Astrocyte of the hippocampus (primary cell): ENCODE results near the gene MEG3.

Source experiments
- DNase-seq: peaks from one replicate; pipeline ENCODE4 v3.0.0; 2011; ENCODE audit warnings: low read depth, low spot score

MEG3 gene

DNA sequence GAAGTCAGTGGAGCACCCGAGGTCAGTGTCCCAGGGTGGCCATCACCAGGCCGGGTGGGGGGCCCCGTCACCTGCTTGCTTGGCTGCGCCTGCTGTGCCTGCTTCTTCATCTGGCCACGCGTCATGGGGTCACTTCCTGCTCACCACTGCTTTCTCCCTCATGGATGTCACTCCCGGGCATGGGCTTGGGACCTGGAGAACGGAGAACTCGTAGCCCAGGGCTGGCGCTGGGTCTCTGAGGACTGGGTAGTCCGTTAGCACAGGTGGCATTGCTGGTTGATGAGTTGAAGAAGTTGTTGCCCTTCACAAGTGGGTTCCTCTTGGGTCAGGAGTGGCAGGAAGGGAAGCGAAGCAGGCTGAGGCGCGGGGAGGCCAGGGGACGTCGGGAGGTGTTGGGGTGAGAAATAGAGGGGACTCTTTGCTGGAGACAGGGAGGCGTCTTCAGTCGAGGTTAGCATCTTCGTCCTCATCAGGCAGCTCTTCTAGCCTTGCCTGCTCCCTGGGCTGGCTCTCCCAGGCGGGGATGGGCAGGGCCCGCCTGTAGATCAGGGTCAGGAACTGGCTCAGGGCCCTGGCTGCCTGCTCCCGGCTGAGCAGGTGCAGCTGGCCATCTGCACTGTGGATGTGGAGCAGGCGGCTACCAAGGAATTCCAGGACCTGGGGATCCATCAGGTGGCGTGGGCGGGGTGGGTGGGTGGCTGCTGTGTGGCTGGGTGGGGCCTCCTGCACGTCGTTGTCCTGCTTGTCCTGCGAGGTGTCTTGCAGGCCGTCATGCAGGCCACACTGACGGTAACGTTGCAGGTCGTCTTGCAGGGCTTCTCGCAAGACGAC, 54.6 kb downstream of the MEG3 start:
- DNase-seq, result no peak

DNA sequence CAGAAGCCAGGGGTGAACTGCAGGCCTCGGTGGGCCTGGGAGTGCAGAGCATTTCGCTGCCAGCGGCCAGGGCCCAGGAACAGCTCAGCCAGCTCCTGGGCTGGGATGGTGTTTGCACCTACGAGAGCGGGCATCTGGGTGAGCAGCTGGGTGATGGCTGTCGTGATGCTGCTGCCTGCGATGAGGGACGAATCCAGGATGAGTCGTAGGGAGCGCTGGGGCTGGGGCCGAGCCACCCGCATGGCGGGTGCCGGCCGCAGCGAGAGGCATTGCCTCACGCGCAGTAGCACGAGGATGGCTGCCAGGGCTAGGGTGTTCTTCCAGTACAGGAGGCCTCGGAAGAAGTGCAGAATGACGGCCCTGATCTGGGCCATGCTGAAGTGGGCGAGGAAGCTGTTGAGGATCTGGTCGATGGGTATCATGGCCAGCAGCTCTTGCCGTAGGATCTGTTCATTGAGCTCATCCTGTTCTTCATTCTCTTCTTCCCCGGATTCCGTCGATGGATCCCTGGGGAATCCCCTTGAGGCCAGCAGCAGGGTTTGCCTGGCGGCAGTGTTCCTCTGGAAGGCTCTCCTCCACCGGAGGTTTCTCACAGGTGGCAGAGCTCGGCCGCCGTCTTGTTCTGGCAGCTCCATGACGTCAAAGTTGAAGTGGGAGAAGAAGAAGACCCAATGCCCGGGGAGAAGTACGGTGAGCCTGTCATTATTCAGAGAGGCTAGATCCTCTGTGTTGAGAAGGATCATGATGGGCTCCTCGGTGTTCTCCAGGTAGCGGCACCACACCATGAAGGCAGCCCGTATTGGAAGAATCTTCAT, 55.5 kb downstream of the MEG3 start:
- DNase-seq, result no peak

DNA sequence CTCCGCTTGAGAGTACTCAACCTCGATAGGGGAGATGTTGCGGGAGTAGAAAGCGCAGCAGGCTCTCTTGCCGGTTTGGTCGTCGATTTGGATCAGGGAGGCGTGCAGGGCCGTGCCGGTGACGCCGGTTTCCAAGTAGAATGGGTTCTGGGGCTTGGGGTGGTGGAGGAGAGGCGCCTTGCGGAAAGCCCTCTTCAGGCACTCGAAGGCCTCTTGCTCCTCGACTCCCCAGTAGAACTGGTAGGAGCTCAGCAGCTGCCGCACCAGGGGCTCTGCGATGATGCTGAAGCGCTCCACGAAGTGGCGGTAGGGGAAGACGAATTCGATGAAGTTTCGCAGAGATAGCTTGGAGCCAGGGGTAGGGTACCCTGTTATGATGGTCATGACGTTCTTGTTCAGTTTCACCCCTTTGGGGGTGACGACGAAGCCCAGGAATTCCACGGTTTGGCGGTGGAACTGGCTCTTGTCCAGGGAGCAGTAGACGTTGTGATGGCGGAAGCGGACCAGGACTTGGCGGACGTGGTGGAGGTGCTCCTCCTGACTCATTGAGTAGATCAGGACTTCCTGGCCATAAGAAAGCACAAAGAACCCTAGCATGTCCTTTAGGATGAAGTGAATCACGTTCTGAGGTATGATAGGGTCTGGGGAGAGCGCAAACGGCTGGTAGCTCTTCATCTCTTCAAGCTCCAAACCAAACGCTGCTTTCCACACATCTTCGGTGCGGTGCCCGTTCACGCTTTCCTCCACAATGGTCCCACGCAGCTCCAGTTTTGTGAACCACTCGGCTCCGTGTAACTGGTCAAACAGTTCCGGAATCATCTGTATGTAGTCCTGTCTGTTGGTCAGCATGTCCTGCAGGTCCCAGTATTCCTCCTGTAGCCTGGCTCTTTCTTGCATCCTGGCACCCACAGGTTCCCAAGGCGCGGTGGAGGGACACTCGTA, 56.4 kb downstream of the MEG3 start:
- DNase-seq, result no peak

DNA sequence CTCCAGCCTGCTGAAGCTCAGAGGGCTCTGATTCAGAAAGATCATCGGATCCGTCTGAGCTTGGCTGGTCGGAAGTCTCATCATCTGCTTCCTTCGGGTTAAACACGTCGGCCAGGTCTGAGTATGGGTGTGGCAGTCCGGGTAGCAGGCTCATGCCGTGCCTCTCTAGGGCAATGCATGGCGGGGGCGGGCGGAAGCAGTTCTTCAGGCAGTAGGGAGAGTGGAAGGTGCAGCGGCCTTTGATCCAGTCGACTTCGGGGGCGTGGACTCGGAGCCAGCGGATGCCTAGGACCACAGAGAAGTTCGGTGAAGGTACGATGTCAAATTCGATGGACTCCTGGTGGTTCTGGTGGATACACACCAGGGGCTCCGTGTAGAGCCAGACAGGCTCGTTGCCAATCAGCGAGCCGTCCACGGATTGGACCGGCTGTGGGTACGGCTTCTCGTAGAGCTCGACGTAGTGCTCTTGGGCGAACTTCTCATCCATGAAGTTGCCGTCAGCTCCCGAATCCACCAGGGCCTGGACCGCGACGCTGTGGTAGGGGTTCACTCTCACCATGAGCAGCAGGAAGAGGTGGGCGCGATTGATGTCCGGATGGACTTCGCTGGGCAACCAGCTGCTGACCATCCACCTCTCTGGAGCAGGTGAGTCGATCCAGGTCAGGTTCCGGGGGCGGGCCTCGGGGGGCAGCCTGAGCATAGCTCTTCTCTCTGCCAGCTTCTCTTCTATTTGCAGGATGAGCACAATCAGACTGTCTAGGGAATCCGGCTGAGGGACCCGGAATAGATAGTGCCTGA, 57.3 kb downstream of the MEG3 start:
- no peak for DNase-seq

DNA sequence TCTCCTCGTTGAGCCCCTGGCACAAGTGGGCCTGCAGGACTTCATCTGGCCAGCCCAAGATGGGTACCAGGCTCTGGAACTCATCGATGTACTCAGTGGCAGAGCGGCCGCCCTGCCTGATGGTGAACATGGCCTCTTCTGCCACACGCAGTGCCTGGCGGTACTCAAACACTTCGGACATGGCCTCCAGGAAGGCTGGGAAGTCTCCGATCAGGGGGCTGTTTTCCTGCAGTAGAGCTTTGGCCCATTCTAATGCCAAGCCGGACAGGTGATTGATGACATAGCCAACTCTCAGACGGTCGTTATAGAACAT, 57.8 kb downstream of the MEG3 start:
- DNase-seq, result no peak

DNA sequence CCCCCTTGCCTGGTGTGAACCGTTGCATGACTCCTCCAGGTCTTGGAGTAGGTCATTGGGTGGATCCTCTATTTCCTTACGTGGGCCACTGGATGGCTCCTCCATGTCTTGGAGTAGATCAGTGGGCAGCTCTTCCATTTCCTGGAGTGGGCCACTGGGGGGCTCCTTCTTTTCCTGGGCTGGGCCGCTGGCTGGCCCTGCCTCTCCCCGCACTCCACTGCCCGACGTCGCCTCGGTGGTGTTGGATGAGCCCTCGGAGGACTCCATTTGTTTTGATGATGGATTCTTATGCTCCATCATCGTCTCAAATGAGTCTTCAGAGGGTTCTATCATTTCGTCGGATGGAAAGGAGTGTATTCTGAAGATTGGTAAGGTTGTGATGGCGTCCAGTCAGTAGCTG, 58.5 kb downstream of the MEG3 start:
- DNase-seq, result no peak

DNA sequence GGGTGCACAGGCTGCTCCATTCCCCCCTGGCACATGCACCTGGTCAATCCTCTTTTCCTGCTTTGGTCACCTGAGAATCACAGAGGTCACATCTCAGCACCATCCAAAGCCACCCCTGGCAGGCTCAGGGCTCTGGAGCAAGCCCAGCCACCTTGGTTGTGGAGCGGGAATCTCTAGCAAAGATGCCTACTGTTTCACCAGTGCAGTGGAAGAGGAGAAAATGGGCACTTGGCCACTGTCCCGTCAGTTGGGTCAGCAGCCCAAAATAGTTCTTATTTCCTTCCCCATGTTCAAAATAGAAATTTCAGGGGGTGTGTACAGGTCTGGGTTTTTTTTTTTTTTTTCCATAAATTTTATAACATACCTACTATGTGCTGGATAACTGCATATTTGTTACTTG, 59.3 kb downstream of the MEG3 start:
- DNase-seq, result no peak

DNA sequence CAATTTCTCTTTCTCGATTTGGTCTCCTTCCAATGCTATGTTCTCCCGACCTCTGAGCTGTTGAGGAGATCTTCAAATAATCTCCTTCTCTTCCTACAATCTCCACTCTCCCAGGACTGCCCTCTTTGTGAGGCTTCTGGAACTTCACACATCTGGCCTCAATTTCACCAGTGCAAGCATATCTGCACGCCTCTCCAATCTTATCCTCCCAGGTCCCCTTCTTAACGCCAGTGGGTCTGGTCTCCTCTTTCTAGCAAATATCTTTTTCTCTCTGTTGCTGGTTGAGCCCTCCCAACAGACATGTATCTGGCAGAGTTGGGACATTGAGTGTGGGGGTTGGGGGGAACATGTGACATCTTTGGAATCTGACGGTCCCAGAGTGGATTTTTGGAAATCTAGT, 59.7 kb downstream of the MEG3 start:
- no peak for DNase-seq

DNA sequence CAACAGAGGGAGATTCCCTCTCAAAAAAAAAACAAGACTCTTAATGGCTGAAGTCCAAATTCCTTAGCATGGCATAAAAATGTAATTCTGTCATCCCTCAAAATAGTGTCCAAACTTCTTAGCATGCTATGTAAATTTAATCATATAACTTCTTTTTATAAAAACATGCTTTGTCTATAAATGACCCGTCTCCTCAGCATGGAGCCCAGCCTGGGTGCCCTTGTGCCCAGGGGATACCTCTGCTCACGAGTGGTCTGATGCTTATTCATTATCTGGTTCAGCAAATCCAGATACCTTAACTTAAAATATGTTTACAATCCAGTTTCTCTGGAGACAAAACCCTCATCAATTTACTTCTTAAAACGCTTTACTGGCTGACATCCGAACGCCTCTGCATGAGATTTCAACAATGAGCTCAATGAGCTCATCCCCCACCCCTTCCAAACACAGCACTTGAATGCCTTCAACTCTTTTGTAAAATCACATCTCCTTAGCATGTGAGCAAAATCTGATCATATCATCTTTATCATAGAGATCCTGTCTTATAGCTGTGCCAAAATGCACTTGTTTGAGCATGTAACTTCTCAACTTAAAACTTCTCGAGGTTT, 61.9 kb downstream of the MEG3 start:
- DNase-seq, result no peak

DNA sequence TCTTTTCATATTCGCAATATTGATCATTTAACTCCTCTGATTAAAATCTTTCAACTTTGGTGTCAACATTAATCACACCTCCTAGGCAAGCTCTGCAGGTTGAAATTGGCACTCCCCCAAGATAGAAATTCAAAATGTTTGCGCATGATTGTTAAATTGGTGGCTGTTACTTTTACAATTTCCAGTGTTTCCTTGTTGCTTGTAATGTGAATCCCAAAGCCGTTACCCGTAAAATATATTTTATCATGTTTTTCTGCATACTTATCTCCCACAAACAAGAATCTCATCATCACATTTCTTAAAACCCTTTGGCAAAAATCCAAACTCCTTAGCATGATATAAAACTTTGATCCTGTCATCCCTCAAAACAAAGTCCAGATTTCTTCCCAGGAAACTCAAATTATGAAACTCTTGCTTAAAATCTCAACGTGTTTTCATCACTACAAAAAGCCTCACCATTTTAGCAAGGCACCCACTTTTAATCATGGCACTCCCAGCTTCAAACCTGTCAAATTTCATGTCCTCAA, 62.9 kb downstream of the MEG3 start:
- no peak for DNase-seq

DNA sequence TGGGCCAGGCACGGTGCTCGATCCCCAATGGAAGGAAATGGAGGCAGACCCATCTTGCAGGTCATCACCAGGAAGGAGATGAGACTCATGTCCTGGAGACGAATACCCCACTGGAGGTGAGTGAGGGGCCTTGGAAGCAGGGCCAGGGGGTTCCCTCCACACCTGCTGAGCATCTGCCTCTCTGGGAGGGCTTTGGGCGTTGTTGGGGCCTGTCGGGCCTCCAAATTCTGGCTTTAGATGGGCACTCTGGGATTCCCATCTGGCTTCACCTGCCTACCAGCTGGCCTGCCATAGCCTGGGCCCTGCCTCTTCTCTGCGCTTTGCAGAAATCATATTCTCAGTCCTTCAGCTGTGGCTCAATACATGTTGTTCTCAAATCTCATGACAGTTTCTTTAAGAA, 63.7 kb downstream of the MEG3 start:
- DNase-seq, result no peak

DNA sequence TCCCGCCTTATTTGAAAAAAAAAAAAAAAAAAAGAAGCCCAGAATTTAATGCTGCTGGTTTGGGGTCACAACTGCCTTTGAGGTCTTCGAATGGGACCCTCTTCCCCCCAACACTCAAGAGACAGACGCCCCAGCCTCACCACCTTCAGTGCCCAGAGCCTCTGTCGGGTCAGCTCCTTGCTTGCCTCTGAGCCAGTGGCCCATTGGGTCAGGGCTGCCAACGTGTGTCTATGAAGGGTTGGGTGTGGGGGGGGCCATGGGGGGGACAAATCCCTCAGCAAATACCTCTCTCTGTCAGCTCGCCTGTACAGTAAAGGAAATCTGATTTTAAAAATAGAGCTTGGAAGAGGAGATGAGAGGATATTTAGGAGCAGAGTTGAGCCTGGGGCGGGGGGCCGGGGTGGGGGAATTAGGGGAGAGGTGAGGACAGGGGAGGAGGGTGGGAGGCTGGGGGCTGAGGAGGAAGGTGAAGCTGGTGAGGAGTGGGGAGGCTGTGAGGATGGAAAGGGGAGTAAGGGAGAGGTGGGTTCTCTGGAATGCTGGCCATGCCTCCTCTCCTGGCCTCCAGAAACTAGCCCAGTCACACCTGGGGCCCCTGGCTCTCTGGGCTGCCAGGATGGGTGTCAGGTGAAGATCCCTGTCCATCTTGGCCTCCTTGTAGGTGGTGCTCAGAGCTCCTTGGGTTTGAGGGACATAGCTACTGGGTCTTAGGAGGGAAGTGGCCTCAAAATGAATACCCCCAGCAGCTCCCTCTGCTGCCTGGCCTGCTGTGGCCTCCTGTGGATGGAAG, 64.3 kb downstream of the MEG3 start:
- no peak for DNase-seq

DNA sequence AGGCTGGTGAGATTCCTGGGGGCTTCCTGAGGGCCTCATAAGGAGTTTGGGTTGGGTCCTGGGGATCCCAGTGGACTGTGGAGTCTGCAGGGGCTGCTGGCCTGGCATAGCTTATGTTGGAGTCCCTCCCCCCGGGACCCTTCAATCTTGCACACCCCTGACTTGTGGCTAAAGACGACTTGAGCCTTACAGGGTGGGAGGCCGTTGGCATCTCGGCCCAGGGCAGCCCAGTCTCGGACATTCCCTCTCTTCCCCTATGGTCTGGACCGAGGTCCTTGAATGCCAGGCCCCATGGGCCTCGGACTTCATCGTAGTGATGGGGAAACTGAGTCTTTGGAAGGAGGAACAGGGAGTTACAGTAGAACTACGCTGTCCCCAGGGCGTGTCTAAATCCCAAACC, 65.1 kb downstream of the MEG3 start:
- no peak for DNase-seq

DNA sequence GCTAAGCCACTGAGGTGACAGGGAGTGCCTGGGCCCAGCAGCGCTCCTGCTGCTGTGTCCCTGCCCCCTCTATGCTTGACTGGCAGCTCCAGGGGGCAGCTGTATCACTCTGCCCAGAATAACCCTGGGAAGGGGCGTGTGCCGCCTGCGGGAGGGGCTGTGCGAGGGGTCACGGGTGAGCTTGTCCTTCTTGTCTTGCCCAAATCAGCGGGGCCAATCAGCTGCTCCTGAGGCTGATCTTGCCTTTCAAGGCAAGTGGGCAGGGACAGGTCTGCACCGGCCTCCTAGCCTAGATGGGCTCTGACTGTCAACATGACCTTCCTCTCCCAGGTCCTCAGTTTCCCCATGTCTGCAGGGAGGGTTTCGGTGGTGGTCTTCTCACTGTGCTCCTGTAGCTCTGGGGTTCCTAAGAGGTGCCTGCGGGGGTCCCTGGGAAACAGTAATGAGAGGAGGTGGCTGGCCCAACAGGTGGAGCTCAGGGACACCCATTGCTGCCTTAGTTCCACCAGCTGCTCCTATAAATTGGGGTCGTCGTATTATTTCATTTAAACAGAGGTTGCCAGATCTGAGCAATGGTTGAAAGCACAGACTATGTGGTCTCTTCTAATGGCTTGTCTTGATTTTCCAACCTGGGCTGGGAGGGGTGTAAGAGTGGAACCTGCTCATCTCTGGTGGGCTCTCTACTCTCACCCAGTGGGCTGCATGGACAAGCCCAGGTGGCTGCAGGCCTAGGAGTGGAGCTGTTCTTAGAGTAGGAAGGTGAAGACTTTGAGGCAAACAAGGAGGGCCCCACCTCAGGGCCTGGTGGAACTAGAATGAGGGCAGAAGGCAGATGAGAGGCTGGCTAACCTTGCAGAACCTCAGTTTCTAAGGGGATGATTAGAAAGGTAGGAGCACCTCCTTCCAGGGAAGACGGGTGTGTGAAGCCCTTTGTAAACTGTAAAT, 65.9 kb downstream of the MEG3 start:
- DNase-seq, result no peak

DNA sequence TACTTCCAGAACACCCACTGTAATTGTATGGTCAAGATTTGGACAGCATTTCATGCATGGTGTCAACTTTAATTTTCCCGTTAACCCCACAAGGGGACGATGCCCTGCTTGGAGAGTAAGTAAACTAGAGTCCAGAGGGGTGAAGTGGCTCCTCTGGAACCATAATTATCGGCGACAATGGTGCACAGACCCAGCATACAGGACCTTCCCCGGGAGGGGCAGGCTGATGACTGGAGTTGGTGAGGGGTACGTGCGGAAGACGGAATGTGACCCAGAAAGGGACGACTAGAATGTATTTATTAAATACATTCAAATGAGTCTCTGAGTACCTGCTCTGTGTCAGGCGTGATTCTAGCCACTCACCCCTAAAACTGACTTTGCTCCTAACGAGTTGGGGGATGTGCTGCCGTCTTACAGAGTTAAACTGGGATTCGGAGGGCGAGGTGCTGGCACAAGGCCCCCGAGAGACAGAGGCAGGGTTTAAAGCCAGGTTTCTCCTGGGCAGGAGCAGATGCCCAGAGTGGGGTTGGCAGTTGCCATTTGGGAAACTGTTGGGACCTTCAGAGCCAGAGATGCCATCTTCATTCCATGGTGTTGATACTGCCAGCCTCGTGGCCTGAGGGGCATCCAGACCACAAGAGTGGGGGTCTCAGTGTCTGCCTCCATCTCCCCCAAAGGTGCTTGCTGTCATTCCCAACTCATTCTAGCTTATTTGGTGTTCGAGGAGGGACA, 66.7 kb downstream of the MEG3 start:
- DNase-seq, result no peak

DNA sequence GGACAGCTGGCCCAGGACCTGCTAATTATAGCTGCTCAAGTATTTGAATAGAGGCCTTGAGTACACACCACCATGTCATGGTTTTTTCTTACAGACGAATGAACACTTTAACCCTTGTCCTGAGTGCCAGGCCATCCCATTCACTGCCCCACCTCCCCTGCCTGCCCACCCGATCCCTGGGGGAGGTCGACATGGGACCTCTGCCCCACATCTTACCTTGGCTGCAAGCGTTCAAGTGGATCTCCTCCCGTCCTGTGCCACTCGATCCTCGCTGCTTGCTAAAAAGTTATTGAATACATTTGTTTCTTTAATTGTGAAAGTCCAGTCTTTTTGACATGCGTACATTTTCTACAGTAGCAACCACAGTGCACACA, 67.3 kb downstream of the MEG3 start:
- no peak for DNase-seq

DNA sequence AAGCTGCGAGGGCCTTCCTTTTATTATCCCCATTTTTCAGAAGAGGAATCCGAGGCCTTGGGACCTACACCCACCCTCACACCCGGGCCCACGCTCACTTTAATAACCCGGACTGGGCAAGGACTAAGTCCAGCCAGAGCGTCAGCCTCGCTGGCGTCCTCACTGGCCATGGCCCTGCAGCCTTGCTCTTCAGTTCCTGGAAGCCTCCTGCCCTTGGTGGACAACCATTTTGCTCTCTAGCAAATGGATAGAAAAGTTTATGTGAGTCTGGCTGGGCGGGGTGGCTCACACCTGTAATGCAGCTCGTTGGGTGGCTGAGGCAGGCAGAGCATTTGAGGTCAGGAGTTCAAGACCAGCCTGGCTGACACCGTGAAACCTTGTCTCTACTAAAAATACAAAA, 67.8 kb downstream of the MEG3 start:
- DNase-seq, result no peak

DNA sequence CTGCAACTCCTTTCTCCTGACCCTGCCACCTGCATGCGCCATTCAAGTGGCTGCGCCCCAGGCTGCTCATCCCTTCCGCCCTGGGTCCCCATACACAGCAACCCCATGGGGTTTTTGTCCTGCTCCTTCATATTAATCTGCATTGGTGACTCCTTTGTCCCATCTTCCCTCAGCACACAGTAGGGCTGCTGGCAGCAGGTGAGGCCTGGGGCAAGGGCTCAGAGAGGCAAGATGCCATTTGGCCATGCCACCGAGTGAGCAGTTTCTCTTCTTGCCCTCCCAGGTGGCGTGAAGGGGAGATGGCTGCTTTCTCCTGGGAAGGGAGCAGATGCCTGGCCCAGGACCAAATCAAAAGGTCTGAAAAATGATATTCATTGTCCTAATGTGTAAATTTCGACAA, 68.5 kb downstream of the MEG3 start:
- no peak for DNase-seq
